GM13976 (cell line): ENCODE results near the gene TRAT1.

Experiments used
- DNase-seq: peaks from one replicate; pipeline ENCODE4 v3.0.0; 2012; ENCODE audit warnings: low spot score
- CTCF ChIP-seq: IDR thresholded peaks from 2 replicates; pipeline ENCODE4 v1.5.1; 2012; ENCODE audit warnings: borderline replicate concordance, mild to moderate bottlenecking; ENCODE audit not compliant: insufficient read depth; ENCODE audit errors: extremely low read depth, missing control alignments, control extremely low read depth
- in situ Hi-C: fragments of 300-500 bp; cut with MboI; formaldehyde crosslinking; loops from one replicate; pipeline ENCODE4 v1.12.0; 2022; ENCODE audit warnings: low sequenced_read_pairs, mixed read lengths, inconsistent platforms; ENCODE audit not compliant: unreplicated experiment

The TRAT1 gene

GRCh38 chr3:108845709-108846293, 23.2 kb downstream of the TRAT1 start:
- in situ Hi-C loops = no loop called here
- TF ChIP-seq CTCF = no peak
- DNase-seq = no peak

DNA sequence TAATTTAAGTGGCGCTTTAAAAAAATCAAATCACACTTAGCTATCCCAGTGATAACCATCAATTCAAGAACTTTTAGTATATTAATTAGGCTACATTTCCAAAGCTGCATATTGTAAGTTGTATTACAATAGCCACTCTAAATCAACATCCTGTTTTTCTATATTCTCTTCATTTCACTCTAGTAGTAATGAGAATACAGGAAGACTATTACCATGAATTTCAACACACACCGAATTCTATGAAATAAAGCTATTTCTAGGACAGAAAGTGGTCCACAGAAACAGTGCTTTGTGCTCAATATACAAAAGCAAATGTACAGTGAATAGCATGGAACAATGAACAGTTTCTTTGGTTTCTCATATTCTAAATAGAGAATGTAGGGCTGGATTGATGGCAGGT, 24.6 kb downstream of the TRAT1 start:
- in situ Hi-C loops = no loop called here
- no peak for TF ChIP-seq CTCF
- no peak for DNase-seq

- in situ Hi-C loops = no loop called here
- TF ChIP-seq CTCF = no peak
- DNase-seq = no peak
Measured at GRCh38 chr3:108849075-108849474, 26.5 kb downstream of the TRAT1 start.

DNA sequence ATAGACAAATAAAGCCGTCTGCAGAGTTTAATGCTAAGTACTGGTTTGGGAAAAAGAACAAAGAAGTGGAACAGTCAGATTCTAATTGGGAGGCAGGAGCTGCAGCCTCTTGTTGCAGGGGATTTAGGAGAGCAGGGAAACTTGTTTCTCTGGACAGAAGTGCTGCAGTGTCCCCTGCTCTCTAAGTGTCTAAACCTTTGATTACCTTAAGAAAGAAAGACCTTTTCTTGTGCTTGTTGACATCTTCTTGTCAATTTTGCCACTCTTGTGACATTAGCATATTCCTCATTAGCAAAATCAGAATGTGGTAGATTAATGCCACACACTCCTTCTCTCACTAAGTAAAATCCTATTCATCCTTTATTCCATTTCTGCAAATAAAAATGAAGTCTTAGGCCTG, 38.8 kb downstream of the TRAT1 start:
- no peak for TF ChIP-seq CTCF
- DNase-seq = no peak
- in situ Hi-C loops = no loop called here

- in situ Hi-C loops = no loop called here
- DNase-seq = peak; percentile 30
- TF ChIP-seq CTCF = no peak
Measured at GRCh38 chr3:108862865-108863798, 40.5 kb downstream of the TRAT1 start.

- no peak for DNase-seq
- in situ Hi-C loops = no loop called here
- no peak for TF ChIP-seq CTCF
Measured at GRCh38 chr3:108863799-108864135, 41.2 kb downstream of the TRAT1 start.
